A549 (cell line): ENCODE data around the gene DNAAF5. TPM values are rescaled to one million over a fixed set of nuclear protein-coding genes. Genes with fewer than 3 reads are reported as not detected.

Experiments used
- ATAC-seq, 2 experiments: fragments of 200-7000 bp in 1 of 2; fragments of >200 bp in 1 of 2; cut with Nextera tagmentation in 1 of 2; cut with Tn5 transposase in 1 of 2; 3 replicates each; pipeline versions ENCODE4 v1.8.0 to v1.9.1; 2018 to 2020; ENCODE audit warnings: mild to moderate bottlenecking in 1 of 2, moderate library complexity in 1 of 2
- CTCF ChIA-PET: fragments of 300-600 bp; sonication (Branson Sonifier 250); formaldehyde crosslinking; extraction: SDS; loops from one replicate; lab custom pipeline; 2021; ENCODE audit warnings: antibody characterized with exemption, inconsistent platforms; lab: Yijun Ruan, JAX
- POLR2A ChIA-PET: fragments of 350-600 bp; formaldehyde crosslinking; extraction: SDS; loops from one replicate; lab custom pipeline; 2021; ENCODE audit warnings: antibody characterized with exemption, inconsistent platforms; lab: Yijun Ruan, JAX
- DNase-seq, 2 experiments: peaks; one replicate each; pipeline versions ENCODE4 v3.0.0 to v3.0.0-alpha.2; 2011 to 2016; ENCODE audit warnings: low read depth in 1 of 2, low spot score in 1 of 2
- FAIRE-seq: peaks from 2 replicates; lab custom pipeline; 2011; peaks lifted over from hg19 to GRCh38; lab: Jason Lieb, UNC
- H3K27ac ChIP-seq, 2 experiments: fragments of >200 bp; sonication (Bioruptor Twin); formaldehyde crosslinking; 3 replicates each; pipeline ENCODE4 v1.5.1; 2016 to 2017
- H3K4me1 ChIP-seq: fragments of >200 bp; sonication (Bioruptor Twin); formaldehyde crosslinking; 3 replicates; pipeline ENCODE4 v1.6.1; 2016
- H3K4me2 ChIP-seq: fragments of >200 bp; sonication (Bioruptor Twin); formaldehyde crosslinking; 3 replicates; pipeline ENCODE4 v1.6.1; 2016
- H3K4me3 ChIP-seq: fragments of >200 bp; sonication (Bioruptor Twin); formaldehyde crosslinking; 3 replicates; pipeline ENCODE4 v1.5.1; 2016
- H3K9me3 ChIP-seq: fragments of >200 bp; sonication (Bioruptor Twin); formaldehyde crosslinking; 3 replicates; pipeline ENCODE4 v1.6.1; 2016
- ATOH8 ChIP-seq: fragments of 250-450 bp; sonication (Bioruptor Pico); IDR thresholded peaks from 2 replicates; pipeline ENCODE4 v1.5.0; 2020; ENCODE audit warnings: low read depth, mild to moderate bottlenecking, moderate library complexity
- CBX2 ChIP-seq: fragments of 200-600 bp; sonication (generic); IDR thresholded peaks from 2 replicates; pipeline ENCODE4 v1.6.1; 2016; ENCODE audit warnings: low read depth, mild to moderate bottlenecking, borderline replicate concordance
- CEBPB ChIP-seq, 2 experiments: fragments of >200 bp in 1 of 2; sonication (Bioruptor Twin) in 1 of 2; formaldehyde crosslinking in 1 of 2; IDR thresholded peaks; 2 replicates each; pipeline ENCODE4 v1.6.1; 2012 to 2016
- CHD2 ChIP-seq: fragments of 150-350 bp; IDR thresholded peaks from 2 replicates; pipeline ENCODE4 v1.6.1; 2014; ENCODE audit warnings: low read length; ENCODE audit not compliant: partially characterized antibody
- CHD4 ChIP-seq: fragments of 200-600 bp; sonication (generic); IDR thresholded peaks from 2 replicates; pipeline ENCODE4 v1.6.1; 2016; ENCODE audit warnings: antibody characterized with exemption, mild to moderate bottlenecking, borderline replicate concordance
- EHF ChIP-seq: fragments of 250-450 bp; sonication (Bioruptor Pico); IDR thresholded peaks from 2 replicates; pipeline ENCODE4 v1.5.0; 2020; ENCODE audit warnings: mild to moderate bottlenecking
- ELK1 ChIP-seq: fragments of 150-350 bp; IDR thresholded peaks from 2 replicates; pipeline ENCODE4 v1.6.1; 2014; ENCODE audit warnings: low read depth, mild to moderate bottlenecking, low read length
- EP300 ChIP-seq, 2 experiments: fragments of >200 bp; sonication (Bioruptor Twin); formaldehyde crosslinking; IDR thresholded peaks; 2 replicates in 1 of 2; 3 replicates in 1 of 2; pipeline ENCODE4 v1.6.1; 2016 to 2017
- FOSL2 ChIP-seq, 2 experiments: fragments of 450-650 bp in 1 of 2; fragments of >200 bp in 1 of 2; sonication (Bioruptor Twin) in 1 of 2; formaldehyde crosslinking; IDR thresholded peaks; 2 replicates each; pipeline versions ENCODE4 v1.5.0 to v1.6.1; 2016 to 2020; ENCODE audit warnings: mild to moderate bottlenecking in 1 of 2, moderate library complexity in 1 of 2
- GATA3 ChIP-seq: IDR thresholded peaks from 2 replicates; pipeline ENCODE4 v1.6.1; 2012; ENCODE audit warnings: borderline replicate concordance
- HDAC2 ChIP-seq: fragments of 200-600 bp; sonication (generic); IDR thresholded peaks from 2 replicates; pipeline ENCODE4 v1.6.1; 2016
- HES2 ChIP-seq: fragments of >200 bp; sonication (Bioruptor Twin); formaldehyde crosslinking; IDR thresholded peaks from 2 replicates; pipeline ENCODE4 v1.6.1; 2016
- HOXB13 ChIP-seq: fragments of 250-450 bp; sonication (Bioruptor Pico); IDR thresholded peaks from 2 replicates; pipeline ENCODE4 v1.5.0; 2020; ENCODE audit warnings: low read depth, mild to moderate bottlenecking, moderate library complexity
- MAX ChIP-seq: IDR thresholded peaks from 2 replicates; pipeline ENCODE4 v1.6.1; 2012
- MAZ ChIP-seq: fragments of 150-350 bp; IDR thresholded peaks from 2 replicates; pipeline ENCODE4 v1.6.1; 2014; ENCODE audit warnings: antibody characterized with exemption, low read depth, low read length, borderline replicate concordance
- NPAS2 ChIP-seq: fragments of 250-450 bp; sonication (Bioruptor Pico); IDR thresholded peaks from 2 replicates; pipeline ENCODE4 v1.8.0; 2022; ENCODE audit warnings: mild to moderate bottlenecking, moderate library complexity, borderline replicate concordance
- NR3C1 ChIP-seq: fragments of >200 bp; sonication (Bioruptor Twin); formaldehyde crosslinking; IDR thresholded peaks from 3 replicates; pipeline ENCODE4 v1.6.1; 2017
- RAD21 ChIP-seq, 2 experiments: fragments of >200 bp in 1 of 2; sonication (Bioruptor Twin) in 1 of 2; formaldehyde crosslinking in 1 of 2; IDR thresholded peaks in 1 of 2; conservative IDR thresholded peaks in 1 of 2; 2 replicates in 1 of 2; 3 replicates in 1 of 2; pipeline ENCODE4 v1.6.1; 2012 to 2018; ENCODE audit warnings: inconsistent platforms in 1 of 2
- RARB ChIP-seq: fragments of 250-450 bp; sonication (Bioruptor Pico); IDR thresholded peaks from 2 replicates; pipeline ENCODE4 v1.8.0; 2021; ENCODE audit warnings: mild to moderate bottlenecking, moderate library complexity
- RNF2 ChIP-seq: fragments of 200-600 bp; sonication (generic); IDR thresholded peaks from 2 replicates; pipeline ENCODE4 v1.6.1; 2016; ENCODE audit warnings: low read depth, mild to moderate bottlenecking, antibody characterized with exemption, moderate library complexity, borderline replicate concordance
- SMC3 ChIP-seq: fragments of >200 bp; sonication (Bioruptor Twin); formaldehyde crosslinking; IDR thresholded peaks from 3 replicates; pipeline ENCODE4 v1.6.1; 2018; ENCODE audit warnings: inconsistent platforms
- SREBF2 ChIP-seq: fragments of 450-650 bp; IDR thresholded peaks from 2 replicates; pipeline ENCODE4 v1.6.1; 2014; ENCODE audit warnings: mild to moderate bottlenecking, moderate library complexity
- USF2 ChIP-seq: fragments of 450-650 bp; IDR thresholded peaks from 2 replicates; pipeline ENCODE4 v1.6.1; 2014; ENCODE audit warnings: antibody characterized with exemption
- ZNF302 ChIP-seq: fragments of 250-450 bp; sonication (Bioruptor Pico); IDR thresholded peaks from 2 replicates; pipeline ENCODE4 v1.9.0; 2021; ENCODE audit warnings: inconsistent platforms, mild to moderate bottlenecking, moderate library complexity
- WGBS: methylation state at CpG from one replicate; pipeline ENCODE4 v1.1.6; 2017; ENCODE audit errors: missing lambda C conversion rate; 5-methylcytosine and 5-hydroxymethylcytosine counted together
- polyA plus RNA-seq, 4 experiments: library from polyadenylated mRNA; depleted of rRNA in 3 of 4; stranded (reverse); fragments of >200 nt; fragmentation: RNase III in 1 of 4; extraction: RNeasy Plus Mini Kit Qiagen cat#74134 plus additional on column Dnase treatment in 1 of 4; gene quantifications; 2 replicates in 3 of 4; 3 replicates in 1 of 4; pipeline ENCODE4 v1.2.3, GENCODE V29; 2011 to 2017

Gene DNAAF5
- polyA plus RNA-seq, 2 of the 4 experiments (the other 2 are of a cell fraction), result 27.8 to 34.7 TPM

GRCh38 chr7:755413-755805, 28.9 kb downstream of the DNAAF5 start (continued):
- TF ChIP-seq SREBF2 (no peak), CHD4 (no peak)

- FAIRE-seq (no peak), ATAC-seq (no peak), DNase-seq (no peak)
- no peak overlapping the region for H3K4me2 ChIP-seq
- H3K9me3 ChIP-seq, result no peaks in the 10 kb centered on the region
- POLR2A ChIA-PET, result no interaction called here
- H3K27ac ChIP-seq, result no peak overlapping the region
- H3K4me3 ChIP-seq, result no peak overlapping the region
- TF ChIP-seq CEBPB (IDR thresholded peaks at IDR 0.05), result no peak
- no peak for TF ChIP-seq GATA3
- TF ChIP-seq MAX, result no peak
- TF ChIP-seq CBX2, result no peak
- no peak for TF ChIP-seq HDAC2
- TF ChIP-seq RNF2, result no peak
- TF ChIP-seq NR3C1, result no peak
- TF ChIP-seq FOSL2 (IDR thresholded peaks at IDR 0.05), result no peak
- TF ChIP-seq FOSL2 (CRISPR knock-in tag; IDR thresholded peaks at IDR 0.05), result no peak
- no peak for TF ChIP-seq ELK1
- no peak for TF ChIP-seq EHF
- no peak for TF ChIP-seq RARB
- TF ChIP-seq HES2, result no peak
- TF ChIP-seq USF2, result no peak
- TF ChIP-seq HOXB13 (CRISPR knock-in tag), result no peak
- no peak for TF ChIP-seq SMC3
- TF ChIP-seq NPAS2 (CRISPR knock-in tag), result no peak
- no peak for TF ChIP-seq RAD21 (conservative IDR thresholded peaks at IDR 0.05 in 1 of 2, IDR thresholded peaks at IDR 0.05 in 1 of 2)
- no peak for TF ChIP-seq SREBF2
- no peak for TF ChIP-seq ZNF302 (CRISPR knock-in tag)
- H3K4me1 ChIP-seq, result no peaks in the 10 kb centered on the region
- CTCF ChIA-PET, result no interaction called here
- WGBS, result 96% methylated on average over 30 of the region's 30 CpGs
These were observed 29.9 kb downstream of the DNAAF5 start for GRCh38 chr7:756231-756927.

GRCh38 chr7:756928-757560, 30.5 kb downstream of the DNAAF5 start:
- TF ChIP-seq CHD2 (no peak), FOSL2 (IDR thresholded peaks at IDR 0.05) (no peak), FOSL2 (CRISPR knock-in tag; IDR thresholded peaks at IDR 0.05) (no peak), ATOH8 (no peak), MAZ (no peak), RNF2 (no peak), EP300 (IDR thresholded peaks at IDR 0.05) (no peak)
- TF ChIP-seq, all 56 proteins: peak for 0
- ChIA-PET CTCF (no interaction called here), POLR2A (no interaction called here)
- Histone ChIP-seq H3K9me3 (no peaks in the 10 kb centered on the region), H3K27ac (no peak overlapping the region), H3K4me3 (no peak overlapping the region), H3K4me2 (no peak overlapping the region), H3K4me1 (no peaks in the 10 kb centered on the region)
- FAIRE-seq (no peak), DNase-seq (no peak), ATAC-seq (no peak; a peak in 1 of 6 replicates)
- 96% methylated on average over 33 of the region's 35 CpGs for WGBS
